NCI-H1694 treated with DMSO at 0.1 percent for 48 hours (cell line): ENCODE measurements around the gene PHF19.

ENCODE experiments used
- DNase-seq: peaks from one replicate; lab custom pipeline; 2025; lab: John Stamatoyannopoulos, UW

The PHF19 gene

DNA sequence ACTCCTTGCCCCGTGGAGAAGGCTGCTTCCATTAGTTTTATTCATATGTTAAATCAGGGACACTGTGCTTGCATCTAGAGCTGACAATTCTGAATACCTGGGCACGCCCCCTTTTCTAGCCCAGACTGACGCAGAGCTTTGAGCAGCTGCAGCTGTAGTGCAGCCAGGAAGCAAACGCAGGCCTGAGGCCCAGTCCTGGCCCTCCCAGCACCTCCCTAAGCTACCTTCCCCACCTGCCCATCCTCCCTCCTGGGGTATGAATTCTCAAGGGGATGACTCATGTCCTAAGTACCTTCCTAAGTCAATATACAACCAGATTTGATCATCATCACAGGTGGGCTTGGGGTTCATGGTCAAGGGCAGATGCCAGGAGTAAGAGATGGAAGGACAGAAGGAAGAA is 3.5 kb downstream of the PHF19 start:
- DNase-seq: no peak

DNA sequence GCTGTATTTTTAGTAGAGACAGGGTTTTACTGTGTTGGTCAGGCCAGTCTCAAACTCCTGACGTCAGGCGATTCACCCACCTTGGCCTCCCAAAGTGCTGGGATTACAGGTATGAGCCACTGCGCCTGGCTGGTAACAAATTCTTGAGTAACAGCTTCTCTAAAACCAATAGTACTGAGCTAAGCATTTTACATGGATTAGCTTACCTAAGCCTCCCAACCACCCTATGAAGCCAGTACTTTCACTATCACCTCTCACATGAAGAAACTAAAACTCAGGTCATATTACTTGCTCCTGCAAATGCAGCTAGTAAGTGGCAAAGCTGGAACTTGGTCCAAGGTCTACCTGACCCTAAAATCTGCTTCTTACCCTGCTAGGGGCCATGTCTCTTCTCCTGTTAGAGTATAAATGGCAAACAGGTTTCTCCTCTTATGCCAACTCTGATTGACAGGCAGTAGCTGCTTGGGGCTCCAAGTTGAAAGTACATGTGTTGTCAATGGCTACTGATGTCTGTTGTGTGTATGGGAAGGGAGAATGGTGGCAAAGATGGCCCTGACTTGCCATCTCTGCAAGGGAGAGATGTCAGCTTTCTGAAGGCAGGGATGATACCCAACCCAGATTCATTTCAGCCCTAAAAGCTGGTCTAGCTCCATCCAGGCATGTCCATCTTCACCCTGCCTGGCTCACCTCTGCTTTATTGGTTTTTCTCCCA is 4.0 kb downstream of the PHF19 start:
- no peak for DNase-seq

DNA sequence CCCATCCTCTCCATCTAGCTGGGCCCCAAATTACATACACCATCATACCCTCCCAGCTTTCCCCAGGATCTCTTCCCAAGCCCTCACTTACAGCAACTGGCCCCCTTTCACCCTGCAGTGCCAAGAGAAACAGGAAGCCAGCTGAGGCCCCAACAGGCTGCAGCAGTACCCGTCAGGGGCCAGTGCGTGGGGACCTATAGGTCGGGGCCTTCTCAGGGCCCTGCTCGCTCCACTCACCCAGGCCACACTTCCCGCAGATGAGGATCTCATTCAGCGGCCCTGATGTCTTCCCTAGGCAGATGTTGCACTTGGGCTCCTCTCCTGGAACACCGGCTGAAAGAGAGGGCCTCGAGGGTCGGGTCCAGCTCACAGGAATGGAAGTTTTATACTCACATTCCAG is 6.8 kb downstream of the PHF19 start:
- no peak for DNase-seq

DNA sequence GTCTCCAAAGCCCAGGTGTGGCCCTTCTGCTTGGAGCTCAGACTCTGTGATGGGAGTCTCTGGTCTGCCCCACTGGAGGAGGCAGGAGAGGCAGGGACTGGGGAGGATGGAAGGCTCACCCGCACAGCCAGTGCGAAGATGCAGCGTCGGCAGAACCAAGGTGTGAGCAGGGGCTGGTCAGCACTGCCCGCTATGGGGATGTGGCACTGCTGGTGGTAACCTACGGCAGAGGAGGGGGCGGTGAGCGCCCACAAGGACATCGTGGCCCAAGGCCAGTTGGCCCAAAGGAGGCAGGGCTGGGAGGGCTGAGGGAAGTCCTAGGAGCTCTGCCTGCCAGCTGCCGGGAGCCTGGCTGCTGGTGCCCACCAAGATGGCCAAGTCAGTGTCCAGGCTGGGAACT is 7.3 kb downstream of the PHF19 start:
- no peak for DNase-seq

DNA sequence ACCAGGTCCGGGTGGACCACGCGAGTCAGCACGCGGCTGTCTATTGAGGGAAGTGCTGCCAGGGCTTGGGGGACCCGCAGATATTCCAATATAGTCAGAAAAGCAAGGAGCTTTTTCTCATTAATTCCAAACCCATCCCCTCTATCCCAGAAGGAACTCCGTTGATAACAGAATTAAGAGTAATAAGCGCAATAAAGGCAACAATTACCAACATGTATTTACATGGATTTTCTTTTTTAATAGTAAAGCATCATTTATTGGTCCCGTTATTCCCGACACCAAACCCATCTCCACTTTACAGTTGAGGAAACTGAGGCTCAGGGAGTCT is 7.7 kb downstream of the PHF19 start:
- DNase-seq: no peak

DNA sequence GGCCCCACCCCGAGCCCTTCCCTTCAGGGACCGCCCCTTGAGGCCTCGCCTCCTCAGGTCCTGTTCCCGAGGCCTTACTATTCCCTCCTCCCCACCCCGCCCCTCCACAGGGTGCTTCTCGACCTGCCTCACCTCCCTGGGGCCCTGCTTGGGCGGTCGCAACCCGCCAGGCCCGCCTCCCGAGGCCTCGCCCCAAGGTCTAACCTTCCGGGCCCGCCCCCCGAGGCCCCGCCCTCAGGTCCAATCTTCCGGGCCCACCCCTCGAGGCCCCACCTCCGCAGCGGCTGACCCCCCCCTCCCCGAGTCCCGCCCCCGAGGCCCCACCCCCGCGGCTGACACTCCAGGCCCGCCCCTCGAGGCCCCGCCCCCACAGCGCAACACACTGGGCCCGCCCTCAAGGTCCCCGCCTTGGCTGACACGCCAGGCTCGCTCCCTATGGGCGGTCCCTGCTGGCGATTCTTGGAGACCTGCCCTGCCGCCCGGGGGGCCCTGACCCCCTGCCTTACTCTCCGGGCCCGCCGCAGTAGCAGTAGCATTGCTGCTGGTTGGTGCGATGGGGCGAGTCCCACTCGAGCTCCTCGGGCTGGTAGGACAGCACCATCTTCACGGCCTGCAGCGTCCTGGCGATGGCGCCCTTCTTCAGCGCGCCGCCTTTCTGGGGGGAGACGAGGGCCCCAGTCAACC is 8.2 kb downstream of the PHF19 start:
- no peak for DNase-seq

DNA sequence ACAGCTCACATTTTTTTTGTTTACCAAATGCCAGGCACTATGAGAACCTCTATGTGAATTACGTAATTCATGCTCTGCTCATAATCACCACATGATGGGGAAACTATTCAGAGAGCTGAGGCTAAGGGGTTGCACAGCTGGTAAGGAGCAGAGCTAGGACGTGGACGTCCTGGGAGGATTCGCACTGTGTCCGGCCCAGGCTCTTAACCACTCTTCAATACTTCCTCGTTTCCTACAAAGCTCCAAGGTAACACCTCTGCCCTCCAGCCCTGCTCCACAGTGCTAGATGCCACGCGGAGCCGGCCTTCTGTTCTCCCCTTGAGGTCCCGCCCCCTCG is 8.7 kb downstream of the PHF19 start:
- no peak for DNase-seq

DNA sequence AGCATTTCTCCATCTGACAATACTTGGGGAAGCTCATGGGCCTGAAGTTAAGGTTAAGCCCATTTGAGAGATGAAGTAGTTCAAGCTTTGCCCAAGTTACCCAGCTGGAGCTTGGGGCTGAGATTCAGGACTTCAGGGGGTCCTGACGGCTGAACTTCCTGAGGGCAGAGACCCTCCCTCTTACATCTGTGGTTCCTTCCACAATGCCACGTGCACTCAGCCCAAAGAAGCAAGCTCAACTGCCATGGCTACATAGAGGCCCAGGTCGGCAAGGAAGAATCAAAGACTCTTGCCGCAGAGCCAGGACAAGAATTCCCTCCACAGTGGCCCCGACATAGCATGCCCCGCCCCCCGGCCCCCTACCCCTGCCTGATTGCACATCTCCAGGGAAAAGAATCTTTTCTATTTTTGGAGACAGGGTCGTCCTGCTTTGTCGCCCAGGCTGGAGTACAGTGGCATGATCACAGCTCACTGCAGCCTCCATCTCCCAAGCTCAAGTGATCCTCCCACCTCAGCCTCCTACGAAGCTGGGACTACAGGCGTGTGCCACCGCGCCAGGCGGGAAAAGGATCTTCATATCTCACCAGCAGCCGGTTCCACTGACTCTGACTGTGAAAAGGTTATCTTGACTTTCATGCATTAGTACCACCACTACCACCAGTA is 9.2 kb downstream of the PHF19 start:
- DNase-seq: no peak

DNA sequence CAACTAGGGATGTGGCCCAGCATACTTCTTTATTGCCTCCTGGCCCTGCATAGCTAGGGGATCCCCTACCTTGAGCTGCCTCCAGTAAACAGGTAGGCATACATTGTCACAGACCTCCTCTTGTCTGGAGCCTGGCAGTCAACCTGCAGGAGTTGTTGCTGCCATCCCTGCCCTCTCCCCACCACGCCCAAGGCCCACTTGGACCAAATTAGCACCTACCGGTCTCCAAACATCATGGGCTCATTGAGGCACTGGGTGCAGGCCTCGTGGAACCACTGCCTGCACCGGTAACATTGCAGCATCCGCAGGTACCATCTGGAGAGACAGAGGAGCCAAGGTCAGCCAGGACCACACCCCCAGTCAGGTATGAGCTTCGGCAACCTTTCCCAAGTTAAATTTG is 10.3 kb downstream of the PHF19 start:
- DNase-seq: no peak

DNA sequence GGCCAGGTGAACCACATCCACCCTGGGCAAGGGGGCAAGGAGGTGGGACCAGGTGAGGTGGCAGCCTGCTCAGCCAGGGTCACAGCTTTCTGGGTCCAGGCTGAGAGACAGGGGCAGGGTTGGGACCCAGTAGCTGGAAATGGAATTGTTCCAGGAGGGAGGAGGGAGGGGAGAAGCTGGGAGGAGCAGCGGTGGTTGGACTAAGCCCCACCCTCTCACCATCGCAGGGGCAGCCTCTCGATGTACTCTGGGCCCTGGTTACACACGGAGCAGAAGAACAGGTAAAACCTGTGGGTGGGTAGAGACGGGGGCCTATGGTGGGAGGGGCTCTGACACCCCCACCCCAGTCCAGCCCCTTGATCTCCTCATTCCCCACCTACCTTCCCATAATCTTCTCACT is 11.2 kb downstream of the PHF19 start:
- no peak for DNase-seq

DNA sequence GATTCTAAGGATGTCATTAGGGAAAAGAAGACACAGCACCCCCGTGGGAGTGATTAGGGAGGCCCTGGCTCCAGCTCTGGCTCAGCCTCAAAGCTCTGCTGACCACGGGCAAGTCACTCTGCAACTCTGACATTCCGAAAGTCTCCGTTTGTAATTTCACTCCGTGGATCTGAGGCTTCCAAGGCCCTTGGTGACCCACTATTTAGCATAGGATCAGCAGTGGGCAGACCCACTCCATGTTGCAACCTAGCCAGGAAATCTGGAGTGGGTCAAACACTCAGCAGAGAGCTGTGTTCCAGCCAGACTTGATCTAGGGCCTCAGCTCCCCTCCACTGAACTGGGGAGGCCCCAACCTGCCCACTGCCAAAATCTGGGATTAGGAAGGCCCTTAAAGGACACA is 11.8 kb downstream of the PHF19 start:
- no peak for DNase-seq

DNA sequence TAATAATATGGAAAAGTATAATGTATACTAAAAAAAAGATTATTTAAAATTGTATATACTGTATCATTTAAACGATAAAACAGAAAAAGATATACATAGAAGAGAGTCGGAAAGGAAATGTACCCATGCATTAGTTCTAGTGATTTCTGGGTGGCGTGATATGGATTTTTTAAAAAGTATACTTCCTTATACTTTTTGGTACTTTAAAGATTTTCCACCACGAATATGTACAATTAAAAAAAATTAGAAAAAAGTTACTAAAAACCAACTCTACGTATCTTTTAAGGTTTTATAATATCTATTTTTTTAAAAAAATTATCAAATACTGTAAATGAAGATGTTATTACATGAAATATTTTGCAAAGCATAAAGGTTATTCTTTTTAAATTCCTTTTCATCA is 12.3 kb downstream of the PHF19 start:
- DNase-seq: no peak

DNA sequence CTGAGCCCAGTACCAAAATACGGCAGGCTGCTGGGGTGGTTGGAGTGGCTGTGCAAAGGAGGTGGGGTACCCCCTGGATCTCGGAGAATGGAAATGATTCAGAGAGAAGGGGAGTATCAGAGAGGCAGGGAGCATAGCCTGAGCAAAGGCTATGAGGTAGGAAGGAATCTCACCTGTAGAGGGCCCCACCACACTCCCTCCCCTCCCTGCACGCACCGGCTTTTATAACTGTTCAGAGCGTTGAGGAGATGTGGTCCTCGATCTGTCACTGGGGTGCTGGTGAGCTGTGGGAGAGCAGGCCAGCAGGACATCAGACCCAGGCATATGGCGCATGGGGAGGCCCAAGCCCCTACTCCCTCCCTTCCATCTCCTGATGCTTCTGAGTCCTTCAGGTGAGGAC is 13.2 kb downstream of the PHF19 start:
- DNase-seq: no peak

DNA sequence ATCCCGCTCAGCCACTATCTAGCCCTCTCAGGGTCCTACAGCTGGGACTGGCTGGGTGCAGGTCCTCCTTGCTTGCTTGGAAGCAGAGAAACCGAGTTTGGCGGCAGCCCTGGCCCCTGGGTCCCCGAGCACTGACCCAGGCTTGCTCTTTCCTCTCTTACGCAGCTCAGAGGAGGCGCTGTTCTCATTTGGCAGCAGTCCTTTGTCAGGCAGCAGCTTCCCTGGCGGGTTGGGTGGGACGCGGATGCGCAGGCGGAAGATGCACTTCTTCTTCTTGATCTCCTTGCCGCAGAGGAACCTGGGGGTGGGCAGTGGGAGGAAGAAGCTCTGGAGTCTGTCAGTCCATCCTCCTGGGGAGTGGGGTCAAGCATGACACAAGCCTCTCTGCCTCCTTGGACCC is 14.5 kb downstream of the PHF19 start:
- DNase-seq: no peak

DNA sequence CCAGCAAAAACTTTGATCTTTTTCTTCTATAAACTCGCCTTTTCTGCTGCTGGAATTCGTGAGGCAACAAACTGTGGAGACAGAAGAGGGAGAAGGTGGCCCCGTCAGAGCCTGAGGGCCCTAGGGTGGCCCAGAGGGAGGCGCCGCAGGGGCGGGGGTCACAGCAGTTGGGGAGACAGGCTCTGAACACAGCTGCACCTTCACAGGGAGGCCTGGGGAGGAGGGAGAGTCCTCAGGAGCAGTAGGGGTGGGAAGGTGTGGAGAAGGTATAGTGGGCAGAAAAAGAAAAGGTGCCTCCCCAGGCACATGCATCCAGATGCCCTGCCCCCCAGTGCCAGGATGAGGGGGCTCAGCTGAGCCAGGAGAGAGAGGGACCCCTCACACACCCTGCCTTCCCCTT is 15.1 kb downstream of the PHF19 start:
- no peak for DNase-seq

DNA sequence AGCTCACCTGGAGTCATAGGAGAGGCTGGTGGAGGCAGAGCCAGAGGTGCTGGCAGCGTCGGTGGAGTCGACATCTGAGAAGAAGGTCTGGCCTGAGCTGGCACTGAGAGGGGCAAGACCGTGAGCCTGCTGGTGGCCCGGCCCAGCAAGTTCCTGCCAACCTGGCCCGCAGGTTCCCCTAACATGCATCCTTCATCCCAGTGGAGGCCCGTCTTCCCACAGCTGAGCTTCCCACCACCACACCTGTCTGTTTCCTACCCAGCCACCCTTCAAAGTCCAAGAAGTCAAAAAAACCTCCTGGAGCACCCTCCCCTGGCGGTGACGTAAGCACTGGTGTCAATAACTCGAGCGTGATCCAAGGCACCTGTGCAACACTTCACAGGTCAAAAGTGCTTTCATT is 16.9 kb downstream of the PHF19 start:
- no peak for DNase-seq

DNA sequence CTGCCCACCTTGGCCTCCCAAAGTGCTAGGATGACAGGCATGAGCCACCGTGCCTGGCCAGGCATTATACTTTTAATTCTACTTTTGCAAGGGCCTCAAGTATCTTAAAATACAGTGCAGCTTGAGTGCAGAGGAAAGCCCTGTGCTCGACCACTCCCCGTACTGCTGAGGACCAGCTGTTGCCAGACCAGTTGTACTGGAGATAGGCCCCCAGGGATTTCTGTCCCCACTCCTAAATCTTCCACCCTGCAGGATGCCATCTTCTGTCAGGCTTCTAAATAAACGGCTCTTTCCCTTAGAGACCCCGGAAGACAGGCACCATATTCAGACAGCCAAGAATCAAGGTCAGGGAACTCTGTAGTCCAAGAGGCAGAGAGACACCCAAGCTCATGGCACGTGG is 17.6 kb downstream of the PHF19 start:
- DNase-seq: no peak

DNA sequence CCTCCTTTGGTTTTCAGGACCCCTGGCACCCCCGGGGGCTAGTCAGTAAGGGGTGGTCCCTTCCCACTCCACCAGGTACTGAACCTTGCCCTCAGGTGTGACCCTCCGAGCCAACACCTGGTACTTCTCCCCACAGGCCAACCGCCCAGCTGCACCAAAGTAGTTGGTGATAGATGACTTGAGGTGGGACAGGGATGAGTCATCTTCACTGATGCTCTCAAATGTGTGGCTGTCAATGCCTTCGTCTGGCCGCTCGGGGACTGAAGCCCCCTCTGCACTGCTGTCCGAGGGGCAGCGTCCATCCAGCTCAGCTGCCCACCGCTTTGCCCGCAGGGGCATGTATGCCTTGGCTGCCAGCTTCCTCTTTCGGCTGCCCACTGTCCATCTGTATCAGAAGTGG is 19.1 kb downstream of the PHF19 start:
- no peak for DNase-seq

DNA sequence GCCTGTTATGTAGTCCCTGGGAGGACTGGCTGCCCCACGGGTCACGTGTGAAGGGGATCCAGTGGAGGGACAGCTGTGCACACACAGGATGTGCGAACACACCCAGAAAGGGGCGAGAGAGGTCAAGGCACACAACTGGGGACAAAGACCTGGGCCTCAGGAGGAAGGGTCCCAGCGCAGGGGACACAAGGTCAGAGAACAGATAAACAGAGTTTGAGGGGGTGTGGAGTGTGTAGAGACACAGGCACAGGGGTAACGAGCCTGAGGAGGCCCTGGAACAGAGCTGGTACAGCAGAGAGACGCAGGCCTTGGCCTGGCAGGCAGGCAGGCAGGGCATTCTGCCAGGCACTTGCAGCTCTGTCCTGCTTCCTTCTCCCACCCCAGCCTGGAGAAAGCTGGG is 19.5 kb downstream of the PHF19 start:
- no peak for DNase-seq

DNA sequence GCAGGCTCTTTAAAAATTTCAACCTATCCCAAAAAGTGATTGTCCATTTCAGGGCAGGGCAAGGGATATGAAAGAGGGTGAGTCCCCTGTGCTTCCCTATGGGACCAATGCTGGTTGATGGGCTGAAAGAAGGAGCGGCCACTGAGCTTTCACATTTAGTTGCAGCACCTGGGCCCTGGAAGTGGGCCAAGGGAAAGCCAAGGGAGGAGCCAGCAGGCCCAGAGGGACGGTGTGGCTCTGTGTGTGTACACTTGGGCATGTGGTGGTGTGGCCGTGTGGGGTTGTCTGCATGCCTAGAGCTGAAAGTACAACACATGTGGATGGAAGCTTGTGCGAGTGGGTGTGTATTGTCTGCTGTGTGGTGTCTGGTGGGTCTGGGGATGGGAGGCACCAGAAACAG is 20.3 kb downstream of the PHF19 start:
- DNase-seq: peak; percentile 64

DNA sequence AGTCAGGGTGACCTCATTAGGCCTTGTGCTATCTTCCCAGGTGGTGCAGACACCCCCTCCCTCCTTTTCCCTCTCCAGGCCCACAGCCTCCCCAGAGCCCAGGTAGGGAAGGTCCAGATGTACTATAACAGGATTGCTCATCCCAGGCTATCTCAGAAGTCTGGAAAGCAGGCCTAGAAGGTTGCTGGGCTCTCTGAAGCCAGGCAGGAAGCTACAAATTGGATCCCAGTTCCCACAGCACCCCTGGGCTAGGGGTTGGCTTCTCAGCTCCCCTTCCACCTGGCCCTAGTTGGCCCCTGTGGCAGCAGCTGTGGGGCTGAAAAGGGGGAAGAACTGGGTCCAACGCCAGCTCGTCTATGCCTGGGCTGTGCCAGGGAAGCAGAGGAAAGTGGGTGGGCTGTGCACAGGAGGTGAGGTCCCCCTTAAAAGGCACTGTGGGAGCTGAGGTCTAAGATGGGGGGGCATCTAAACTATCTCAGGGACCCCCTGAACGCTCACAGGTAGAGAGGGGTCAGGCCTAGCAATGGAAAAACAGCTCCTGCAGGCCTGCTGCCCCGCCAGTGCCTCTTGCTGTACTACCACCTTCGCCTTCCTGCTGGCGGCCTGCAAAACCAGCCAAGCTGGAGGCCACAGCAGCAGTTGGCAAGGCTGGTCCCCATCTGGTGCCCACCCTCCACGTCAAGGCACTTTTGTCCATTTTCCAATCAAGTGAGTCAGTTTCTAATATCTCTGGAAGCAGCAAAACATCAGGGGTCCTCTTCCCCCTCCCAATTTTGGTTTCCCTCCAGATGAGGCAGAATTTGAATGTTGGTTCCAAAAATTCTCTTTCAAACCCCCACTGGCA is 20.9 kb downstream of the PHF19 start:
- peak; percentile 87 for DNase-seq

DNA sequence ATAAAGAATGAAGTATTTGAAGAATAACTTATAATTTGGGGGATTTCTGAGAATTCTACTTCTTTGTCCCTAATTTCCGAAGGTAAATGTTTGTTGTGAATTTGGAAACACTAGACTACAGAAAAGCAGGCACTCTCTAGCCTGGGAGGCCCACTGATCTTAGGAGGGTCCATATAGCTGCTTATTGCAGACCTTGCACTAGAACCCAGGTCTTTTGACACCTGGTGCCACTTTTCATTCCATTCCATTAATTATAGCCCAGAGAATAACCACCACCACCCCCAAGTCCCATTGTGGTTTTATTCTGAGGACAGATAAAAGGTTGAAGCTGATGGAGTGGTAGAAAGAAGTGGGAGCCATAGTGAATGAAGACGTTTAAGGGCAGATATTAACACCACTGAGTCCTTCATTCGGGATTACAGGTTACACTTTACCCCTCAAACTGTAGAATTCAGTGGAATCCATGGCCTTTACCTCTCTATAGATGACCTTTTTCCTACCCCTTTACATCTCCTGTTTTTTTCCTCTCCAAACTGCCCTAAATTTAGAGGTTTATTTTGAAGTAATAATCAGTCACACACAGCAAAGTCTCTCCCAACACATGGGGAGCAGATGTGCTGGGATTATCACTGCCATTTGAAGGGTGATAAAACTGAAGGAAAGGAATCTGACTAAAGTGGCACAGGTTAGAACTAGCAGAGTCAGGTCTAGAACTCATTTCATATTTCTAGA is 22.2 kb downstream of the PHF19 start:
- no peak for DNase-seq
